GM18867 (cell line): ENCODE measurements around the gene CCDC28A.

ENCODE experiments used
- ATAC-seq: cut with Tn5 transposase; IDR thresholded peaks from one replicate; pipeline ENCODE4 v1.9.1; 2021; ENCODE audit warnings: mild to moderate bottlenecking, moderate library complexity; ENCODE audit not compliant: unreplicated experiment

Gene CCDC28A

DNA sequence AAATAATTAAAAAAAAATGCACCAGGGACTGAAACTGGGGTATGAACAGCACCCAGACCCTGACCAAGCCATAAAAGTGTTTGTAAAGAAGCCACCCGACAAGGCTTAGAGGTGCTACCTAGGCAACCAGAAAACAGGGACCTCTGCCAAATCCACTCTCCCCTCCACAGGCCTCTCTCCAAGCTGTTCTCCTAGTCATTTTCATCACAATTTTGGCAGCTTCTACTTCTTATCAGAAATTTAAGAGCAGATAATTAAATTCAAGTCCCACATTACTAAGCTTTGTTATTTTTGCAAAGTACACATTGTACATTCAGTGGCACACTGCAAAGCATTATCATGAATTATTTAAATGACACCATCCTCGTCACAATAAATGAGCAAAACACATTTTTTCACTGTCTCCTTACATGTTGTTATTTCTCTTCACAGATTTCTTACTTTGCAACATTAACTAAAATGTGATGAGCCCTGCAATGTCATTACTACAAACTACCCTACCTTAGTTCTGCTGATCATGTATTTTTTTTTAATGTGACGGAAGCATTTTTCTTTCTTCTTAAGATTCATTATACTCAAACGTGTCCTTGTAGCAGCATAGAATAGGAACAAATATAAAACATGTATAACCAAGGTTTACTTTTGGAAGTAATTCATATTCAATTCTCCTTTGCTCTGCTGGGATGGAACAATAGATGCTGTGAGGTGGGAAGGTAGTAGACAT lies 60.4 kb downstream of the CCDC28A start:
- no peak for ATAC-seq

DNA sequence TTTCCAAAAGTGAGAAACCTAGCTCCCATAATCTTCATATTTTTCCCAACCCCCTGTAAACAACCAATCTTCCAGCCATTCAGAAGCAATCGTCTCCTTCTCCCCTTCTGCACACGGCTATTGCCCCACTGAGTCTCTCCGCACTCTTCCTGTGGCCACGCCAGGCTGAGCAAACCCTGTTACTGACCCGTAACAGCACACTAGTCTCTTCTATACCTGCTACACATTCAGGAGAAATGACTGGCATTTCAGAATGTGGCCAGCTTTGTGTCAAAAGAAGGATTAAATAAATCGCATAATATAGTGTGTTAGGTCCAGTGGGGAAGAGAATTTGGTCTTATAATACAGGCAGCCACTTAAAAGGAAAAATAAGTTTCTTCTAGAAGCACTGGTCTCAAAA lies 63.7 kb downstream of the CCDC28A start:
- no peak for ATAC-seq
